Epidermal melanocyte (primary cell): ENCODE measurements around the gene SFMBT2.
"Not testable (repeated sequence)": the region's sequence is repeated elsewhere in the genome, so short reads cannot be mapped to it uniquely, and the experiment has no call there.

ENCODE experiments used
- DNase-seq: peaks from one replicate; pipeline ENCODE4 v3.0.0; 2011; ENCODE audit warnings: low spot score; ENCODE audit not compliant: insufficient read length

Gene SFMBT2

GRCh38 chr10:7188456-7189050 lies 222.3 kb downstream of the SFMBT2 start:
- no peak for DNase-seq

- no peak for DNase-seq
These were observed 224.3 kb downstream of the SFMBT2 start for GRCh38 chr10:7186387-7187018.

- no peak for DNase-seq
These were observed 225.5 kb downstream of the SFMBT2 start for GRCh38 chr10:7185367-7185690.

GRCh38 chr10:7184660-7185366 lies 226.0 kb downstream of the SFMBT2 start:
- no peak for DNase-seq

- not testable (repeated sequence) for DNase-seq
These were observed 226.7 kb downstream of the SFMBT2 start for GRCh38 chr10:7184116-7184515.

GRCh38 chr10:7182327-7182726 lies 228.5 kb downstream of the SFMBT2 start:
- not testable (repeated sequence) for DNase-seq

- DNase-seq: no peak
These were observed 229.4 kb downstream of the SFMBT2 start for GRCh38 chr10:7181420-7181819.

GRCh38 chr10:7179536-7179935 lies 231.3 kb downstream of the SFMBT2 start:
- no peak for DNase-seq

- no peak for DNase-seq
These were observed 236.9 kb downstream of the SFMBT2 start for GRCh38 chr10:7173948-7174347.

GRCh38 chr10:7171825-7172224 lies 239.0 kb downstream of the SFMBT2 start:
- no peak for DNase-seq

GRCh38 chr10:7170626-7171322 lies 240.1 kb downstream of the SFMBT2 start:
- DNase-seq: no peak

GRCh38 chr10:7168414-7168813 lies 242.4 kb downstream of the SFMBT2 start:
- DNase-seq: no peak

- no peak for DNase-seq
These were observed 245.2 kb downstream of the SFMBT2 start for GRCh38 chr10:7165500-7166177.

- DNase-seq: no peak
These were observed 245.9 kb downstream of the SFMBT2 start for GRCh38 chr10:7164955-7165354.

GRCh38 chr10:7162331-7162730 lies 248.5 kb downstream of the SFMBT2 start:
- DNase-seq: no peak

- no peak for DNase-seq
These were observed 249.2 kb downstream of the SFMBT2 start for GRCh38 chr10:7161484-7162250.

- no peak for DNase-seq
These were observed 250.9 kb downstream of the SFMBT2 start for GRCh38 chr10:7159928-7160327.

- DNase-seq: no peak
These were observed 251.3 kb downstream of the SFMBT2 start for GRCh38 chr10:7159517-7159916.

GRCh38 chr10:7157091-7157490 lies 253.7 kb downstream of the SFMBT2 start:
- no peak for DNase-seq

GRCh38 chr10:7153750-7154149 lies 257.1 kb downstream of the SFMBT2 start:
- no peak for DNase-seq

GRCh38 chr10:7152982-7153381 lies 257.9 kb downstream of the SFMBT2 start:
- DNase-seq: no peak
